Forelimb muscle (tissue), 1 donor: Measurements from ENCODE around the gene PRR20G. TPM values are rescaled to one million over a fixed set of nuclear protein-coding genes. Genes with fewer than 3 reads are reported as not detected.

ENCODE experiments used
- polyA plus RNA-seq: library from polyadenylated mRNA; unstranded; fragments of 120-200 nt; gene quantifications from one replicate; pipeline ENCODE4 v1.2.1, GENCODE V29; 2013; ENCODE audit not compliant: insufficient read length

PRR20G gene
- polyA plus RNA-seq, 1 donor: not detected

Other genes starting within 250 kb of the PRR20G start
- gene PRR23E, start 94.9 kb downstream of the PRR20G start, polyA plus RNA-seq: not detected